ENCODE results near the gene ADGRL1. TPM values are rescaled to one million over a fixed set of nuclear protein-coding genes. Genes with fewer than 3 reads are reported as not detected.
A peak's percentile ranks its signal among the peaks of the same experiment; 100 is the strongest.

The ADGRL1 gene
- total RNA-seq, 2 experiments from 2014 or later, result 8.4 to 10.9 TPM

DNA sequence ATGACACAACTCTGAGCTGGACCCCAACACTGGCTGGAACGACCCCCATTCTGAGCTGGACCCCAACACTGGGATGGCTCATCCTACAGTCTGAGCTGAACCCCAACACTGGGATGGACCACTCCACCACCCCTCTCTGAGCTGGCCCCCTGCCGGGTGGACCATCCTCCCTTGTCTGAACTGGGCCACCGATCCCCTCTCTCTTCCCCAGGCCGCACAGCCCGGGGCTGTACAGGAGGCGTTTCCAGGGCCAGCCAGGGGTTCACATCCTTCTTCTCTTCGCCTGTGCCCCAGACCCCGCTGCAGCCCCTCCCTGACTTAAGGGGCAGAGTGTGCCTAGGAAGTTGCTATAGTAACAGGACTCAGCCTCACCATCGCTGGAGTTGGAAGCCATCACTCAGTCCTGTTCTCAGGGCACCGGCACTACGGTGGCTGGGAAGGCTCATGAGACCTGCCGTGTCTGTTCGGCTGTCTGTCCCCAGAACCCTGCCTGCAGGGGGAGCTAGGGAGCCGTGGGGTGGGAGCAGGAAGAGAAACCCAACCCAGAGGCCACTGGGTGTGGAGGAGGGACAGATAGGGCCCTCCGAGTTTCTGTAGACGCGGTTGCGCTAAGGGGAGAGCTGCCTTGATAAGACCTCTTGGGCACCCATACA is 92.1 kb downstream of the ADGRL1 start:
- Mint-ChIP-seq H3K9me3 (no peaks in the 10 kb centered on the region), H3K4me1 (ENCODE audit: low read depth) (peaks cover 34% of the 10 kb centered on the region), H3K36me3 (no peaks in the 10 kb centered on the region), H3K27me3 (no peaks in the 10 kb centered on the region), H3K27ac (no peak overlapping the region), H3K4me3 (no peak overlapping the region)
- intact Hi-C loops (cut with micrococcal nuclease), result no loop called here
- ChIA-PET CTCF (interaction anchor here (0.5 to 5.0 kb wide), 22 partner anchors 9 to 864 kb away, joined by 3 to 37 read pairs (median 4); partner anchors contain the start of gene ASF1B), POLR2A (interaction anchor here (1.0 kb wide), 1 partner anchor 32 kb away, joined by 3 read pairs; no protein-coding TSS in a partner anchor)
- peak; percentile 65 for DNase-seq

DNA sequence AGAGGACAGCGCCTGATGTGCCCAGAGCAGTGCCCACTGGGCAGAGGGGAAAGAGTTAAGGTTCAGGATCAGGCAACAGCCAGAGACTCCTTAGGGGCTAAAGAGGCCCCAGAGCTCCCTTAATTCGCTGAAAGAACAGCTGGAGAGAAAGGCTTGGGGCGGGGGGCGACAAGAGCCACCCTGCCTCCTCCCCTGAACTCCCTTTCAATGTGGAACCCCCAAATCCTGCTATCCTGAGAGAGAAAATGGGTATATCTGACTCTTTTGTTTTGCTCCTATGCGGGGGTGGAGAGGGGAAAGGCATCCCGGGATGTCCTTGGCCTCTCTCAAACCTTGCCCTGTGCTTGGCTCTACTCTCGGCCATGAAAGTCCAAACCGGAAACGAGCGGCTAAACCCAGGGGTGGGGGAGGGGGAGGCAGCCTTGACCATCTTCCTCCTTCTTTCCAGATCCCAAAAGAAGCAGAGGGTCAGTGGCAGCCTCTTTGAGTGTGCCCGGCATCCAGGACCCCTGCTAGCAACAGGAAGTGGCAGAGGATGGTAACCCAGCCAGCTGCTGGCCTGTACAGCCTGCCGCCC is 93.1 kb downstream of the ADGRL1 start:
- no peaks in the 10 kb centered on the region for H3K36me3 Mint-ChIP-seq
- ChIA-PET CTCF (interaction anchor here (1.4 to 1.5 kb wide), 2 partner anchors 11 to 43 kb away, joined by 3 to 5 read pairs; no protein-coding TSS in a partner anchor), POLR2A (interaction anchor here (1.0 kb wide), 1 partner anchor 31 kb away, joined by 3 read pairs; no protein-coding TSS in a partner anchor)
- DNase-seq, result no peak
- H3K27me3 Mint-ChIP-seq, result no peaks in the 10 kb centered on the region
- H3K9me3 Mint-ChIP-seq, result no peaks in the 10 kb centered on the region
- intact Hi-C loops (cut with micrococcal nuclease), result no loop called here
- H3K4me3 Mint-ChIP-seq, result no peak overlapping the region
- H3K4me1 Mint-ChIP-seq (ENCODE audit: low read depth), result peaks cover 29% of the 10 kb centered on the region
- no peak overlapping the region for H3K27ac Mint-ChIP-seq

DNA sequence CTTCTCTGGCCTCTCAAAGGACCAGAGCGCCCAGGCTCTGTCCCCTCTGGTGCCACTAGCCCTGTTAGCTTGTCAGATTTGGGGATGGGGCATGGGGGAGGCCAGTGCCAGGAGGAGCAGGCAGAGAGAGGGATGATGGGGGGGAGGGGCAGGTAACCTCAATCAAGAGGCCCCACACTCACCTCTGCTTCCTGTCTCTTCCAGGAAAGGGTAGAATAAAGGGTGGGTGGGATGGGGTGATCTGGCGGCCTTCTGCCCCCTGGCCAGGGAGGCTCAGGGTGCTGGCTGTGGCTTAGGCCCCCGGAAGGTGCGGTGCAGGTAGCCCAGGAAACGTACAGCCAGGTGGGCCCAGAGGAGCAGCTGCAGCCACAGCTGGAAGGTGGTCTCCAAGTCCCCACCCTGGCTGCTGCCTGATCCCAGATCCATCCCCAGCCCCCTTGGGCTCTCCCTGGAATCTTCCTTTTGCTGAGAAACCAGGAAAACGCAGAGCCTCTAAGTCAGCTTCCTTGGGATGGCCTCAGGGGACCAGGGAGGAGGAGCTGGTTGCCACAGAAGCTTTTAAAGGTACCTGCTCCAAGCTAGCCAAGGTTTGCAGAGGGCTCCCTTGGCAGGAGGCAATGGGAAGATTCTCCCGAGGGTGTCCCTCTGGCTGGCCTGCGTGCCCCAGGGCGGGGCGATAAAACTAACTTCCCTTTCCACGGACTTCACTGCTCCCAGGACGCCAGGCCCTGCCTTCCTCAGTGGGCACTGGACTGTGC is 93.7 kb downstream of the ADGRL1 start:
- CTCF ChIA-PET, result interaction anchor here (1.4 kb wide), 1 partner anchor 11 kb away, joined by 3 read pairs; no protein-coding TSS in a partner anchor
- H3K4me1 Mint-ChIP-seq (ENCODE audit: low read depth), result peaks cover 29% of the 10 kb centered on the region
- intact Hi-C loops (cut with micrococcal nuclease), result no loop called here
- H3K27me3 Mint-ChIP-seq, result no peaks in the 10 kb centered on the region
- no peaks in the 10 kb centered on the region for H3K36me3 Mint-ChIP-seq
- POLR2A ChIA-PET, result no interaction called here
- H3K4me3 Mint-ChIP-seq, result no peak overlapping the region
- no peak overlapping the region for H3K27ac Mint-ChIP-seq
- no peak for DNase-seq
- H3K9me3 Mint-ChIP-seq, result no peaks in the 10 kb centered on the region

DNA sequence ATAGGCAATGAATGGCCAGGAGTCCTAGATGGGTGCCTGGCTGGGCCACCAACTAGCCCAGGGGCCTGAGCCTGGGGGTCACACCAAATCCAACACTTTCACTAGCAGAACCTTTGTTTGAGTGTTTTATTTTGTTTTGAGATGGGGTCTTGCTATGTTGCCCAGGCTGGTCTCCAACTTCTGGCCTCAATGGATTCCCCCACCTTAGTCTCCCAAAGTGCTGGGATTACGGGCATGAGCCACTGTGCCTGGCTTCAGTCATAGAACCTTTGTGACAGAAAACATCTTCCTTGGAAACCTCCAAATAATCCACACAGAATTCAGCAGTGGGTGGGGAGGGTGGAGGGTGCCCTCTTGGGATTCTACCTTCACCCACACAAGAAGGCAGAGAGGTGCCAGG is 94.5 kb downstream of the ADGRL1 start:
- POLR2A ChIA-PET, result no interaction called here
- Mint-ChIP-seq H3K36me3 (no peaks in the 10 kb centered on the region), H3K4me1 (ENCODE audit: low read depth) (peaks cover 26% of the 10 kb centered on the region), H3K9me3 (no peaks in the 10 kb centered on the region), H3K27me3 (no peaks in the 10 kb centered on the region), H3K4me3 (no peak overlapping the region), H3K27ac (no peak overlapping the region)
- no peak for DNase-seq
- CTCF ChIA-PET, result no interaction called here
- intact Hi-C loops (cut with micrococcal nuclease), result no loop called here

DNA sequence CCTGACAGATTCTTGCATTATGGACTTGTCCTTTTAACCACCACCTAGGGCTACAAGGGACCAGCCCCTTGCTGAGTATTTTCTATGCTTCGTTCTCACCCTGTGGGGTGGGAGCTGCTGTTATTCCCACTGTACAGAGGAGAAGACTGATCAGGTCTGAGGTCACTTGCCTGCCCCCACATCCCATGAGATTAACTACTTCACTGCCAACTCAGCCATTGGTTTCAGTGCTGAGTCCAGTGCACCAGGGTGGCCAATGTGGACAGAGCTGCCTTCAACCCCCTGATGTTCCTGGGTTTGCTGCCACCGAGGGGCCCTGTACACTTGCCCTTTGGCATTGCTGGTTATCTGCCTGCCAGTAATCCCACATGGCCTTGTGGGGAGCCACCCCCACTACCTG is 95.3 kb downstream of the ADGRL1 start:
- H3K36me3 Mint-ChIP-seq, result no peaks in the 10 kb centered on the region
- intact Hi-C loops (cut with micrococcal nuclease), result no loop called here
- H3K4me1 Mint-ChIP-seq (ENCODE audit: low read depth), result peaks cover 18% of the 10 kb centered on the region
- H3K27ac Mint-ChIP-seq, result no peak overlapping the region
- H3K4me3 Mint-ChIP-seq, result no peak overlapping the region
- ChIA-PET POLR2A (interaction anchor here (0.7 kb wide), 1 partner anchor 538 kb away, joined by 3 read pairs; no protein-coding TSS in a partner anchor), CTCF (interaction anchor here (1.2 kb wide), 1 partner anchor 26 kb away, joined by 4 read pairs; the partner anchor contains the start of gene ASF1B)
- no peaks in the 10 kb centered on the region for H3K9me3 Mint-ChIP-seq
- no peaks in the 10 kb centered on the region for H3K27me3 Mint-ChIP-seq
- DNase-seq, result no peak

DNA sequence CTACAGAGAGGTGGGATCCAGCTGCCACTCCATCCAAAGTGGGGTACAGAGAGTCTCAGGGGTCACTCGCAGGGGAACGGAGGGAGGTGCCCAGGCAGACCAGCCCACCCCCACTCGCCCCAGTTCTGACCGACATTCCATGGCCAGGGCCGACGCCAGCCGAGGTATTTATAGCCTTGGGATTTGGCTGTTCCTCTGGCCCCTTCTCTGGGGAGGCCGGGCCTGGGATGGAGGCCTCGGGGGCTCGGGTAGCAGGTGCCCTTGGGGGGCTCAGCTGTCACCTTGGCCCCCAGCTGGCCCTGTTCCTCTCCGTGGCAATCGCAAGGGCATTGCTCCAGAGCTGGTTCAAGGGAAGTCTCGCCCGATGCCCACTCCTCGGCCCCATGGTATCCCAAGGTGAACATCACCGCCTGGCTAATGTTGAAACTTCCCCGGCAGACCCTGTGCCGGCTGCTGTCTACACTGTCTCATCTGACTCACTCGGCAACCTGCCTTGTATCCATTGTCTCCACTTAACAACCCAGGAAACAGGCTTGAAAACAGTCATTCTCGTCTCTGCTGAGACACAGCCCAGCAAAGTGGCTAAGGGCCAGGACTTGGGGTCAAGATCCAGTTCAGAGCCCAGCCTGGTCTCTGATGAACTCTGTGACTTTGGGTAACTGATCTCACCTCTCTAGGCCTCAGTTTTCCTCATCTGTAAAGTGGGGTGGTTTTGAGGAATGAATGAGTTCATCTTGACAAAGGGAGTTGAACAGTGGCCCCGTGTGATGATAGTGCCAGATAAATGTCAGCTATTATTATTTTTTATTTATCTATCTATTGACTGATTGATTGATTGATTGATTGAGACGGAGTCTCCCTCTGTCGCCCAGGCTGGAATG is 98.1 kb downstream of the ADGRL1 start:
- DNase-seq, result no peak
- ChIA-PET POLR2A (no interaction called here), CTCF (interaction anchor here (0.6 kb wide), 1 partner anchor 47 kb away, joined by 3 read pairs; no protein-coding TSS in a partner anchor)
- Mint-ChIP-seq H3K36me3 (peaks cover 2% of the 10 kb centered on the region), H3K27ac (no peak overlapping the region), H3K9me3 (no peaks in the 10 kb centered on the region), H3K4me3 (no peak overlapping the region), H3K4me1 (ENCODE audit: low read depth) (peaks cover 2% of the 10 kb centered on the region), H3K27me3 (no peaks in the 10 kb centered on the region)
- intact Hi-C loops (cut with micrococcal nuclease), result no loop called here

DNA sequence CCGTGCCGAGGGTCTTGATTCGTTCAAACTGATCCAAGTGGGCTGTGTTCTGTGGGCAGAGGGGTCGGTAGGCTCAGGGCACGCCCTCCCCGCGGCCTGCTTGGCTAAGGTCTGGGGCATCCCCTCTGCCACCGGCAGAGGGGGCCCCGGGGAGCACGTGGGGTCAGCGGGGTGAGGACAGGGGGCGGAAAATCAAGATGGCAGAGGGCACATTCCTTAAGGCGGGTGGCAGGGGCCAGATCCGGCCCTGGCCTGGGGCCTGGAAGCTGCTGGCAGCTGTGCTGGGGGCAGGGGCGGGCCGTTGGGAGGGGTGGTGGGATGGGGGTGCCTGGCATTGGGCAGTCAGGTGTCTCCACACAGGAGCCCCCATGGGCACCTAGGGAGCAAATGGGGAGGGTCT is 99.1 kb downstream of the ADGRL1 start:
- H3K27ac Mint-ChIP-seq, result no peak overlapping the region
- H3K4me3 Mint-ChIP-seq, result no peak overlapping the region
- ChIA-PET CTCF (no interaction called here), POLR2A (no interaction called here)
- H3K36me3 Mint-ChIP-seq, result peaks cover 2% of the 10 kb centered on the region
- H3K9me3 Mint-ChIP-seq, result no peaks in the 10 kb centered on the region
- peaks cover under 1% of the 10 kb centered on the region for H3K4me1 Mint-ChIP-seq (ENCODE audit: low read depth)
- no peak for DNase-seq
- intact Hi-C loops (cut with micrococcal nuclease), result no loop called here
- H3K27me3 Mint-ChIP-seq, result no peaks in the 10 kb centered on the region

DNA sequence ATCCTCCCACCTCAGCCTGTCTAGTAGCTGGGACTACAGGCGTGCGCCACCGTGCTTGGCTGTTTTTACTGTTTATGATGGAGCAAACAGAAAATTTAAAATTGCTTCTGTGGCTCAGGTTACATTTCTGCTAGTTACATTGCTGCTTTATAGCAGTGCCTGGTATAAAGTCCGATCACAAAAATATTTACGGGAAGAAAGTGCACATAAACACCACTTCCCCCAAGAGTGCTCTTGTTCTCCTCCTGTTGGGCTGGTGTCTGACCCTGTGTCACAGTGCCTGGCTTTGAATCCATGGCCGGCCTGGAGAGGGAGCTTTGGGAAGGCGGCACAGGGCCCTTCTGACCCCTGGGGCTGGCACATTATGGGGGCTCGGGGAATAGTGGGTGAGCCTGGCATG is 100.3 kb downstream of the ADGRL1 start:
- Mint-ChIP-seq H3K4me3 (no peak overlapping the region), H3K9me3 (no peaks in the 10 kb centered on the region), H3K27ac (no peak overlapping the region), H3K4me1 (ENCODE audit: low read depth) (no peaks in the 10 kb centered on the region), H3K27me3 (no peaks in the 10 kb centered on the region), H3K36me3 (peaks cover 5% of the 10 kb centered on the region)
- intact Hi-C loops (cut with micrococcal nuclease), result no loop called here
- POLR2A ChIA-PET, result interaction anchor here (1.4 kb wide), 1 partner anchor 23 kb away, joined by 4 read pairs; no protein-coding TSS in a partner anchor
- CTCF ChIA-PET, result no interaction called here
- DNase-seq, result no peak

DNA sequence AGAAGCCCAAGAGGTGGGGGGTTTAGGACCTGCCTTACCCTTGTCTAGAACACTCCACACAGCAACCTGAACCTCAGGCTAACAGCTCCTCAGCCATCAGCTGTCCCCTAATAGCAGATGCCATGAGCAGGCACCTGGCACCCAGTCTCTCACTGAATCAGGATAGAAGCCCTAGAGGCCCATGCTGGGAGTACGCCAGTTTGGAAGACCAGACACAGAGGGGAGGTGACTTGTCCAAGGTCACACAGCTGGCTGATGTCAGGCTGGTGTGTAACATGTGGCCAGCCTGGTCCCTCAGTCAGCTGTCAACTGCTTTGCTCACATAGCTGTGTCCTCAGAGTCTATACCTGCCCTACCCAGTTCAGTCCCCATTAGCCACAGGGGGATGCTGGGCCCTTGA is 102.7 kb downstream of the ADGRL1 start:
- Mint-ChIP-seq H3K27ac (no peak overlapping the region), H3K9me3 (no peaks in the 10 kb centered on the region), H3K27me3 (no peaks in the 10 kb centered on the region), H3K4me3 (no peak overlapping the region), H3K36me3 (peaks cover 6% of the 10 kb centered on the region), H3K4me1 (ENCODE audit: low read depth) (no peaks in the 10 kb centered on the region)
- intact Hi-C loops (cut with micrococcal nuclease), result no loop called here
- no peak for DNase-seq
- POLR2A ChIA-PET, result no interaction called here
- CTCF ChIA-PET, result interaction anchor here (1.0 to 1.5 kb wide), 2 partner anchors 12 to 33 kb away, joined by 5 read pairs; partner anchors contain the start of gene ASF1B

DNA sequence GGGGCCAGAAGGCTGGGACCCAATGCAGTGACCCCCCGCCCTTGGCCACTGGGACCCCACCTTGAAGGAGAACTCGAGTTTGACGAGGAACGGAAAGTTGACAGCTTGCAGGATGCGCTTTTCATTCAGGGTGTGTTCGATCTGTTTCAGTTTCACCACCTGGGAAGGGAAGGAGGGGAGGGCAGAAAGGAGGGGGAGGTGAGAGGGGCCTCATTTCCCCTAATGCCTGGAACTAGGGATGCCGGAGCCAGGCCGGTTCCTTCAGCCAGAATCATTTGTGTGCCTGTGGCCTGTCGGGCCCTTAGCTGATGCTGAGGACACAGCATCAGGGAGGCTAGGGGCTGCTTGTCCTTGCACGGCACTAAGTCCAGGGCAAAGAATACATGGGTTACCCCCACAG is 103.2 kb downstream of the ADGRL1 start:
- intact Hi-C loops (cut with micrococcal nuclease), result no loop called here
- ChIA-PET POLR2A (no interaction called here), CTCF (interaction anchor here (1.0 kb wide), 1 partner anchor 13 kb away, joined by 5 read pairs; no protein-coding TSS in a partner anchor)
- DNase-seq, result no peak
- Mint-ChIP-seq H3K27ac (no peak overlapping the region), H3K4me3 (no peak overlapping the region), H3K9me3 (no peaks in the 10 kb centered on the region), H3K4me1 (ENCODE audit: low read depth) (no peaks in the 10 kb centered on the region), H3K27me3 (no peaks in the 10 kb centered on the region), H3K36me3 (peaks cover 10% of the 10 kb centered on the region)

DNA sequence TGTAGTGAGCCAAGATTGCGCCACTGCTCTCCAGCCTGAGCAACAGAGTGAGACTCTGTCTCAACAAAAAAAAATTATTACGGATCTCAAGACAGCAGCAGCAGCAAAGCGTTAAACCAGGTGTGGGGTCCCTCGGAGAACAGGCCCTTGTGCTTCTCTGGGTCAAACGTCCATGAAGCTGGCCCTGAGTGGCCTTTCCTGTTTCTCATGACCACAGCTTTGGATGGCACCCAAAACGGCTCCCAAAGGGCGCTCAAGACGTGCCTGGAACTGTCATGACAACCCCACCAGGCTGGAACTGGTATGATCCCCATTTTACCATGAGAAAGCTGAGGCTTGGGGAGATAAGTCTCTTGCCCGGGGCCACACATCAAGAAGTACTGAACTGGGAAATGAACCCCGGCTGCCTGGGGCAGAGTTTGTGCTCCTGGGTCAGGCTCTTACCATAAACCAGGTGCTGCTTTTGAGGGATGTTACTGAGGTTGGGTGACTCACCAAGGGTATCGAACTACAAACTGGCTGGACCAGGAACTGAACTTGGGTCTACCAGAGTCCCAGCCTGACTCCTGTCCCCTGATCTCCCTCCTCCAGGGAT is 103.8 kb downstream of the ADGRL1 start:
- DNase-seq, result no peak
- CTCF ChIA-PET, result no interaction called here
- intact Hi-C loops (cut with micrococcal nuclease), result no loop called here
- Mint-ChIP-seq H3K36me3 (peaks cover 12% of the 10 kb centered on the region), H3K4me1 (ENCODE audit: low read depth) (no peaks in the 10 kb centered on the region), H3K9me3 (no peaks in the 10 kb centered on the region), H3K27me3 (no peaks in the 10 kb centered on the region), H3K27ac (no peak overlapping the region), H3K4me3 (no peak overlapping the region)
- POLR2A ChIA-PET, result no interaction called here
